Smooth muscle cell (in vitro differentiated cells): ENCODE results near the gene SND1. TPM values are rescaled to one million over a fixed set of nuclear protein-coding genes. Genes with fewer than 3 reads are reported as not detected.

Source experiments
- DNase-seq: peaks from one replicate; lab custom pipeline; 2025; ENCODE audit not compliant: unreplicated experiment; lab: John Stamatoyannopoulos, UW
- H2AFZ ChIP-seq: fragments of 200-600 bp; sonication (generic); 2 replicates; pipeline ENCODE4 v1.6.0; 2016; ENCODE audit warnings: antibody characterized with exemption, low read depth, mild to moderate bottlenecking
- H3F3A ChIP-seq: fragments of 200-600 bp; sonication (generic); 2 replicates; pipeline ENCODE4 v1.6.0; 2017; ENCODE audit warnings: antibody characterized with exemption, low read depth
- H3K27ac ChIP-seq: fragments of 200-600 bp; sonication (generic); 2 replicates; pipeline ENCODE4 v1.5.1; 2016; ENCODE audit warnings: low read depth, mild to moderate bottlenecking
- H3K27me3 ChIP-seq: fragments of 200-600 bp; sonication (generic); 2 replicates; pipeline ENCODE4 v1.6.1; 2016; ENCODE audit warnings: low read depth, mild to moderate bottlenecking
- H3K36me3 ChIP-seq: fragments of 200-600 bp; sonication (generic); 2 replicates; pipeline ENCODE4 v1.5.1; 2016; ENCODE audit warnings: low read depth
- H3K4me1 ChIP-seq: fragments of 200-600 bp; sonication (generic); 2 replicates; pipeline ENCODE4 v1.5.1; 2016; ENCODE audit warnings: low read depth
- H3K4me2 ChIP-seq: fragments of 200-600 bp; sonication (generic); 2 replicates; pipeline ENCODE4 v1.6.0; 2016; ENCODE audit warnings: mild to moderate bottlenecking
- H3K4me3 ChIP-seq: fragments of 200-600 bp; sonication (generic); 2 replicates; pipeline ENCODE4 v1.5.1; 2016; ENCODE audit warnings: mild to moderate bottlenecking
- H3K79me2 ChIP-seq: fragments of 200-600 bp; sonication (generic); 2 replicates; pipeline ENCODE4 v1.6.0; 2016; ENCODE audit warnings: low read depth, mild to moderate bottlenecking
- H3K9ac ChIP-seq: fragments of 200-600 bp; sonication (generic); 2 replicates; pipeline ENCODE4 v1.6.0; 2016; ENCODE audit warnings: low read depth
- H3K9me3 ChIP-seq: fragments of 200-600 bp; sonication (generic); replicated peaks from 2 replicates; pipeline ENCODE4 v1.5.1; 2016; ENCODE audit warnings: low read depth
- H4K20me1 ChIP-seq: fragments of 200-600 bp; sonication (generic); 2 replicates; pipeline ENCODE4 v1.6.0; 2016; ENCODE audit warnings: low read depth
- WGBS: methylation state at CpG from one replicate; pipeline ENCODE4 v1.1.7; 2016; ENCODE audit warnings: low lambda C conversion rate; 5-methylcytosine and 5-hydroxymethylcytosine counted together
- polyA plus RNA-seq: library from polyadenylated mRNA; unstranded; fragments of >200 nt; fragmentation: Nextera tagmentation; extraction: Ambion mirVana; gene quantifications from 2 replicates; pipeline ENCODE4 v1.2.1, GENCODE V29; 2016
- total RNA-seq: library from RNA; depleted of rRNA; stranded (reverse); fragments of >200 nt; gene quantifications from 2 replicates; pipeline ENCODE4 v1.2.3, GENCODE V29; 2014
- TF ChIP-seq, protein P1 (sequence below): fragments of 200-600 bp; sonication (generic); IDR thresholded peaks from 2 replicates; pipeline ENCODE4 v1.5.1; 2017; ENCODE audit warnings: borderline replicate concordance, mild to moderate bottlenecking, antibody characterized with exemption; ENCODE audit not compliant: insufficient read depth, poor library complexity, severe bottlenecking

The SND1 gene
- total and polyA plus RNA-seq, 2 experiments from 2014 or later = 129 to 136 TPM

DNA sequence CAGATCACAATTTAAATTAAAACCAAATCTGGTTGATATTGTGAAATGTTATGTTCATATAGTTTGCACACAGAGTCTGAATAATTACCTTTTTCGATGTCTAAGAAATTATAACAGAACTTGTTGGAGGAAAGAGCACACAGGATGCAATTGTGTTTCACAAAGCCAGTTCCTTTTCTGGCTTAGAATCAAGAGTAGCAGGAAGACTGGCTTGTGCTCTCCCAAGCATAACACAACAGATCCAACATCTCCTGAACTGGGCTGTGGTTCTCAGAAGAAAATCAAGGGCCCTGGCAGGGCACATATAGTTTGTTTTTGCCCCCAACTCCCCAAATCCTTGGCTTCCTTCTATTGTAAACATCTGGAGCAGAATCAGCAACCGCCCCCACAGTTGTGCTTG lies 316.6 kb downstream of the SND1 start:
- no peak overlapping the region for H3K9ac ChIP-seq
- no peaks in the 10 kb centered on the region for H3F3A ChIP-seq
- H3K27me3 ChIP-seq = no peaks in the 10 kb centered on the region
- no peak for DNase-seq
- H3K4me1 ChIP-seq = no peaks in the 10 kb centered on the region
- no peaks in the 10 kb centered on the region for H3K36me3 ChIP-seq
- H3K4me2 ChIP-seq = no peak overlapping the region
- 97% methylated on average over 2 of the region's 2 CpGs for WGBS
- no peak overlapping the region for H3K27ac ChIP-seq
- H3K9me3 ChIP-seq = no peaks in the 10 kb centered on the region
- H4K20me1 ChIP-seq = peaks cover 59% of the 10 kb centered on the region
- H3K79me2 ChIP-seq = peaks cover 4% of the 10 kb centered on the region
- H2AFZ ChIP-seq = no peak overlapping the region
- TF ChIP-seq, protein P1, sequence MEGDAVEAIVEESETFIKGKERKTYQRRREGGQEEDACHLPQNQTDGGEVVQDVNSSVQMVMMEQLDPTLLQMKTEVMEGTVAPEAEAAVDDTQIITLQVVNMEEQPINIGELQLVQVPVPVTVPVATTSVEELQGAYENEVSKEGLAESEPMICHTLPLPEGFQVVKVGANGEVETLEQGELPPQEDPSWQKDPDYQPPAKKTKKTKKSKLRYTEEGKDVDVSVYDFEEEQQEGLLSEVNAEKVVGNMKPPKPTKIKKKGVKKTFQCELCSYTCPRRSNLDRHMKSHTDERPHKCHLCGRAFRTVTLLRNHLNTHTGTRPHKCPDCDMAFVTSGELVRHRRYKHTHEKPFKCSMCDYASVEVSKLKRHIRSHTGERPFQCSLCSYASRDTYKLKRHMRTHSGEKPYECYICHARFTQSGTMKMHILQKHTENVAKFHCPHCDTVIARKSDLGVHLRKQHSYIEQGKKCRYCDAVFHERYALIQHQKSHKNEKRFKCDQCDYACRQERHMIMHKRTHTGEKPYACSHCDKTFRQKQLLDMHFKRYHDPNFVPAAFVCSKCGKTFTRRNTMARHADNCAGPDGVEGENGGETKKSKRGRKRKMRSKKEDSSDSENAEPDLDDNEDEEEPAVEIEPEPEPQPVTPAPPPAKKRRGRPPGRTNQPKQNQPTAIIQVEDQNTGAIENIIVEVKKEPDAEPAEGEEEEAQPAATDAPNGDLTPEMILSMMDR = no peak
- no peak overlapping the region for H3K4me3 ChIP-seq

DNA sequence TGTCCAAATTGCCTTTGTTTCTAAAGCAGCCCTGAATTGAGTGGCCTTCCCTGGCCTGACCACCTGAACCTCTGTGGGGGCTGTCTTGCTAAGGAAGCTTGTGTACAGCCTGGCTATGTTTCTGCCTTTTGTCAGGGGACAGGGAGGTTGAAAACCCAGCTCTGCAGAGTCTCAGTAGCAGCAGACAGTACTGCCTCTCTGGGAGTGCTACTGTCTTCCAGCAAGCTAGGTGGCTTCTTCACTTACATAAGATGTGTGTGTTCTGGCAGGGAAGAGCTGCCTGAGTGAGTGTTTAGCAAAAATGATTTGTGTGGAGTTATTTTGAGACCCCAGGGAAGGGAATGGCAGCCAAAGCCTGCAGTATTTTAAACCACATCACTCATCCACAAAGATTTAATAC lies 321.8 kb downstream of the SND1 start:
- H3K4me2 ChIP-seq = no peak overlapping the region
- TF ChIP-seq, protein P1 = no peak
- H4K20me1 ChIP-seq = peaks cover 91% of the 10 kb centered on the region
- no peaks in the 10 kb centered on the region for H3K9me3 ChIP-seq
- H3K27ac ChIP-seq = no peak overlapping the region
- no peak for DNase-seq
- peaks cover 31% of the 10 kb centered on the region for H3K4me1 ChIP-seq
- H3K9ac ChIP-seq = no peak overlapping the region
- H3F3A ChIP-seq = no peaks in the 10 kb centered on the region
- no peaks in the 10 kb centered on the region for H3K36me3 ChIP-seq
- H3K4me3 ChIP-seq = no peak overlapping the region
- H2AFZ ChIP-seq = no peak overlapping the region
- peaks cover 4% of the 10 kb centered on the region for H3K79me2 ChIP-seq
- no peaks in the 10 kb centered on the region for H3K27me3 ChIP-seq

- Histone ChIP-seq H3K9me3 (no peaks in the 10 kb centered on the region), H4K20me1 (peaks cover 91% of the 10 kb centered on the region), H3F3A (no peaks in the 10 kb centered on the region), H3K27me3 (no peaks in the 10 kb centered on the region), H3K79me2 (peaks cover 4% of the 10 kb centered on the region), H3K36me3 (no peaks in the 10 kb centered on the region), H2AFZ (no peak overlapping the region), H3K4me1 (peaks cover 31% of the 10 kb centered on the region), H3K4me2 (no peak overlapping the region), H3K9ac (no peak overlapping the region), H3K4me3 (no peak overlapping the region), H3K27ac (no peak overlapping the region)
- DNase-seq = no peak
- 96% methylated on average over 5 of the region's 5 CpGs for WGBS
- TF ChIP-seq, protein P1 = no peak
Measured at GRCh38 chr7:127974446-127975035, 322.5 kb downstream of the SND1 start.

DNA sequence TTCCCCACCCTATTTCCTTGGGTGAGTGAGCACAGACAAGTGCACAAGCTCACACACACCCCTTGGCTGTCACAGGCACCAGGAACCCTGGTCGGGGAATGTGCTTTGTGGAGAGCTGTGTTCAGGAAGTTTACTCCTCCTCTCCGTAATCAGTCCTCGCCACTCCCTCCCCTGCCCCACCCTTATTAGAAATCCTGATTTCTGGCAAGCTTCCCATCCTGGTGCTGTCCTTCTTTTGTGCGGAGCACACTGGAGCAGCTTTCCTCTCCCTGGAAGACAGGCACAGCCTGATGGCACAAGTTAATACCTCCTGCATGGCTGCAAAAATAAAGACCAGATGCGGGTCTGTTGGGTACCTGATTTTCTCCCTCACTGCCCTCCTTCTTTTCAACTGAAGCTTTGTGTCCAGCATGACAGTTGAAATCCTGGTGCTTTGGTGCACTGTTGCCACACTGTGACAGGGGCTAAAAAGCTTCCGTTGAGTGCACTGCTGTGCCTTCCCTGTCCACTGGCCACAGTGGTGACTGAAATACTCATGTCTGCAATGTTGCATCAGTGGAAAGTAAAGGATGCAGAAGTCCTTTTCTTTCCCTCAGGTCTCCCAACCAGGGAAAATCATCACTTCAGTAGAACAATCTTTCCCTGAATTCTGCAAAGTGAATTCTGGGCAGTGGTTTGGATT lies 324.2 kb downstream of the SND1 start:
- Histone ChIP-seq H3K9me3 (no peaks in the 10 kb centered on the region), H3K36me3 (no peaks in the 10 kb centered on the region), H4K20me1 (peaks cover 87% of the 10 kb centered on the region), H3K27me3 (no peaks in the 10 kb centered on the region), H3K4me1 (peaks cover 31% of the 10 kb centered on the region), H3F3A (no peaks in the 10 kb centered on the region), H3K27ac (no peak overlapping the region), H2AFZ (no peak overlapping the region), H3K4me3 (no peak overlapping the region), H3K4me2 (no peak overlapping the region), H3K9ac (no peak overlapping the region), H3K79me2 (peaks cover 7% of the 10 kb centered on the region)
- WGBS = 67% methylated on average over 6 of the region's 6 CpGs
- TF ChIP-seq, protein P1 = no peak
- DNase-seq = no peak
